ENCODE data around the gene LPAR3.

Gene LPAR3

DNA sequence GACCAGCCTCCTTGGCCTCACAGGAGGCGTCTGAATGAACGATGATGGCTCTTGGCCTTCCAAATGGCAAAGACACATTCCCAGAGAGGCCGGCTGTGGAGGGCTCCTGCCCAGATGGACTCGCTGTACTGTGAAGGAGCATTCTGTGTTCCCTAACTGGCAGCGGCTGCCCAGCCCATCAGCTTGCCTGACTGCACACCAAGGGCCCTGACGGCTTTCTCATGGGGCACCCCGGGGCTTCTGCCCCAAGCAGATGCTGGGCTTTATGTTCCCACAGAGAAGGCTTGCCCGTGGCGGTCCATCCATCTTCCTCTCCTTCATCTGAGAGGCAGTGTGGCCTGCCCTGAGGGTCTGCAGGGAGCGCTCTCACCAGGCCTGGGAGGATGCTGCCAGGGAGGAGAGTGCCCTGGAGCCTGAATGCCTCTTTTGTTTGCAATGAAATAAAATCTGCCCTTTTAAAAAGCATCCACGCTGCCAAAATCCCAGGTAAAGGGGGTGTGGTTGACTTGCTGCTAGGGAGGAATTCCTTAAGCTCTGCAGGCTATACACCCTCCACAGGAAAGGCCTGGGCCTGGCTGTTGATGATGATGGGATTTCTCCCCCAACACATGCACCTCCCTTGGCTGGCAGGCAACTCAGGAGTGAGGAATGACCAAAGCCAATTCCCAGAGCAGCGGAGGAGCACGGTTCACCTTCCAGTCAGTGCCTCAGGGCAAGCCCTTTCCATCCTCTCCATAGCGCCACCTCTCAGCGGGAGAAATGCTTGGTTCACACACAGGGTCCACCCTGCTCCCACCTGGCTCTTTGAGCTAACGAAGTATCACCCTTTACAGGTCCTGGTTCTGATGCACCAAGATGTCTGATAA, 118.1 kb downstream of the LPAR3 start:
- no peak for DNase-seq (ENCODE audit: low read depth, low spot score)

DNA sequence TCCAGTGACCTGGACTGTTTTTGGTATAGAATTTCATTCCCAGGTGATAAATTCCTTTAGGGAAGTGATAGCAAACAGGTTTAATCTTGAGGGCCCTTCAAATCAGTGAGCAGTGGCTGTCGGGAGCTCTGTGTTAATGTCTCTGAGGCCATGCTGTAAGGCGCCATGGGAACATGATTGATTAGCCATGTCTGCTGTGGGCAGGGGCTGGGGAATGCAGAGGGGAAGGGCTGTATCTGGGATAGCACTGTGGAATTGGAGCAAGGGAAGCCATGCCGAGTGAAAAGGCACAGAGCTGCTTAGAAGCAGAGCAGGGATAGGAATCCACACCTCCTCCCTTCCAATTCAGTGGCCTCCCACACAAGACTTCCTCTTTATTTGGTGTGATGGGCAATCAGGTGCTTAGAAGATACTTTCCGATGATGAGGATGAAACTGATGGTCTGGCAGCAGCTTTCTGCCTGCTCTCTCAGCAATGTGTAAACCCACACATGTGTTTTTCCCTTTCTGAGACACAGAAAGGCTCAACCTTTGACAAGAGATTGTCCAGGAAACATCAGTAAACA, 119.0 kb downstream of the LPAR3 start:
- no peak for DNase-seq (ENCODE audit: low read depth, low spot score)

DNA sequence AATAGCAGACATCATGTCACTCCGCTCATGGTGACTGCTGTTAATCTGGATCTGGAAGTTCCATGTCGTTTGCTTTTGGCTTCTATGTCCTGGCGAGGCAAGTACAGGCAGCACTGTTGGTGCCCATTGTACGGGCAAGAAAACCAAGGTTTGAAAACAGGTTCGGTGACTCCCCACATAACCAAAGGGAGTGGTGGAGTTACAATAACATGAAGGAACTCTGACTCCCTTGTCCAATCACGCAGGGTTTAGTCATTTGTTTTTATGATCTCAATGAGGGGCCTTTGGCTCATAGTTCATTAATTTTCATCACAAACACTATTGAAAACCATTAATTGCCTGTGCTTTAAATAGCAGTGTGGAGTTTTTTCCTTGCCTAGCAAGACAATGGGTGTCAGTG, 119.8 kb downstream of the LPAR3 start:
- DNase-seq (ENCODE audit: low read depth, low spot score), result no peak

DNA sequence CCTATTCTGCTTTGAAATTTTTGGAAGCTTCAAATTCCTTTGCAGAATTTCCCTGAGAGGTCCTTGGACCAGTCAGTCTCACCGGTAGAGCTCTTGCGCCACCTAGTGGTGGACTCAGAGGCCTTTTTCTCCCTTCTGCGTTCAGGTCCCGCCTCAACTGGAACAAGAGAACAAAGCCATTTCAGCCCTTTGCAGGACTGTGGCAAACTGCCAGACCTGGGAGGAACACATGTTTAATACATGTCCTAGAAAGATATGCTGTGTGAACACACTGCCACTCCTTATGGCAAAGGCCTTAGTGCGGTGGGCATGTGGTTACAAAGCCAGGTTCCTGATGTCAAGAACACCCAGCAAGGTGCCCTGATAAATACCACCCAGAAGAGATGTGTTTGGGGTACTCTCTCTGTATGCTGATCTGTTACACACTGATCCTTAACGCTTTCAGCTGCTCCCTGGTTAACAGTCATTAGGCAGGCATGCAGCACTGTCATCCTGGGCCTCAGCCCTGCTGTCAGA, 120.5 kb downstream of the LPAR3 start:
- peak; percentile 93 for DNase-seq (ENCODE audit: low read depth, low spot score)

DNA sequence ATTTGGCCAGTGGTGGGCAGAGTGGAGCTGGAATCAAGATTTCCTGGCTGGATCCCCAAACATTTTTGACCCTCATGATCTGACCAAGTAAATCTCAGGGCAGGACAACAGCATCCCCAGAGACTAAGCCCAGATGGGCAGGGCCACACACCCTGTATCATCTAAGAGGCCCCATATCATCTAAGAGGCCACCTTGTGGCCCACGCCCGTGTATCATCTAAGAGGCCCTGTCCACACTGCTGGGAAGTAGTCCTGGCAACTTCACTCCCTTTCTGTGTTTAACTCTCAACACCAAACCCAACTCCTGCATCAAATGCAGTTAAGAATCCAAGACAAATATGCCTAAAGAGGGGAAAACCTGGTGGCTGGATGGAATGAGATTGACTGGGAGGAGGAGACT, 121.1 kb downstream of the LPAR3 start:
- no peak for DNase-seq (ENCODE audit: low read depth, low spot score)

DNA sequence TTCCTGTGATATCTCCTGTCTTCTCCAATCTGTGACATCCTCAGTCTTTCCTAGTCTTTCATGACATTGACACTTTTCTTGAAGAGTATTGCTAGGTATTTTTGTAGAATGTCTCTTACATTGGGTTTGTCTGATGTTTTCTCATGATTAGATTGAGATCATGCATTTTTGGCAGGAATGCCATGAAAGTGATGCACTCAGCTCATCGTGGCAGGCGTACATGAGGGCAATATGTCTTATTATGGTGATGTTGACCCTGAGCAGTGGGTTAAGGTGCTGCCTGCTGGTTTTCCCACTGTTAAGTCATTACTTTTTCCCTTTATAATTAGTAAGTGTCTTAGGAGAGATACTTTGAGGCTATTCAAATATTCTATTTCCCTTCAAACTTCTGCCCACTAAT, 122.5 kb downstream of the LPAR3 start:
- DNase-seq (ENCODE audit: low read depth, low spot score), result no peak

DNA sequence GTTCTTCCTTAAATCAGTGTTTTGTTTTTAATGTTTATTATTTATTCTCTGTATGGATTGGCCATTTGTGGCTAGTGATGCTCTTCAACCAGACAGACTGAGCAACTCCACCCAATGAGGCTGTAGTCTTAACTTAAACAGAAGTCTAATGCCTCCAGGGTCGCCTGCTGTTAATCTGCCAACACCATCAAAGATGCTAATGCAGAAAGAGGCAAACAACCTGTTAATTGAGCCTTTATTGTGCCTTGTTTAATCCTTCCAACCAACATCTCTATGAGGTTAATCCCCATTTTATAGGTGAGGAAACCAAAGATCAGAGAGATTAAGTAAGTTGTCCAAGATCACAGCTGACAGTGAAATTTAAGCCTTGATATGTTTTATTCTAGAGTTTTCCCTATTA, 123.4 kb downstream of the LPAR3 start:
- no peak for DNase-seq (ENCODE audit: low read depth, low spot score)

DNA sequence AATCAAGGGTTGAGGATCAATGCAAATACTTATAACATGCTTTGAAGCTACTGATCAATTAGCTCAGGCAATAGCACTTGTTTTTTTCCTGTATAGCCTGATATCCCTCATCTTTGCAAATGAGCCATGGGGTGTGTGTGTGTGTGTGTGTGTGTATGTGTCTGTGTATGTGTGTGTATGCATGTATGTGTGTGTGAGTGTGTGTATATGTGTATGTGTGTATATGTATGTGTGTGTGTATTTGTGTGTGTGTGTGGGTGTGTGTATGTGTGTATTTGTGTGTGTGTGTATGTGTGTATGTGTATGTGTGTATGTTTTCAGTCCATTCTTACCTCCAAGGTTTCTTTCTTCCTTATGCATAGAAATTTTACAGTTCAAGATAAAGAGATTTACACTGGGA, 124.4 kb downstream of the LPAR3 start:
- no peak for DNase-seq (ENCODE audit: low read depth, low spot score)

DNA sequence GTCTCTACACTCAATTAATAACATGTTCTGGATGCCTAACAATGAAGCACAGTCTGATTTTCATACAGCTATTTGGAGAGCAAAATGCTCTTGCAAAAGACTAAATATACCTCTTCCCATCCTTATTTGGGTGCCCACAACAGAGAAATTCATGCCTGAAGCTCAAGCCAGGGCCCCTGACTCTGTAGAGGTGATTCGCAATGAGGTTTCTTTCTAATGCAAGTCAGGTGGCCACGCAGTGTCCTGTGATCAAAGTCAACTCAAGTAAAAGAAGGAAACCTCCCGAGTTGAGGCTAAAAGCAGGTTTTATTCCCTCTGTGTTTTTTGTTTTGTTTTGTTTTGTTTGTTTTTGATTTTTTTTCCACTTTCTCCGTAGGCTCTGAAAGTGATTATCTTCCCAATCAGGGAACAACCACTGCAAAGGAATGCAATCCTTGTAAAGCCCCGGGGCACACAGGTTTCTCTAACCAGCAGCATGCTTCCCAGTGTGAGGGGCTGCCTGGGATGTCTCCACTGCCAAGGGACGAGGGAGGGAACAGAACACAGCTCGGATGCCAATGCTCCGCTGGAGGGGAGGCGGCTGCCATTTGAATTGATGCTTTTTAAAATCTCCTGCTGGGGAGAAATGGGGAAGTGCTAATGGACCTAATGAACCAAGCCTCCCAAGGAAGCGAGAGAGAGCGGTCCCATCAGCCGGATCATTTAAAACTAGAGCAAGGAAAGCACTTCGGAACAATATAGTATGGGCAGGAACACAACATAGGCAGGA, 128.9 kb downstream of the LPAR3 start:
- peak; percentile 26 for DNase-seq (ENCODE audit: low read depth, low spot score)

DNA sequence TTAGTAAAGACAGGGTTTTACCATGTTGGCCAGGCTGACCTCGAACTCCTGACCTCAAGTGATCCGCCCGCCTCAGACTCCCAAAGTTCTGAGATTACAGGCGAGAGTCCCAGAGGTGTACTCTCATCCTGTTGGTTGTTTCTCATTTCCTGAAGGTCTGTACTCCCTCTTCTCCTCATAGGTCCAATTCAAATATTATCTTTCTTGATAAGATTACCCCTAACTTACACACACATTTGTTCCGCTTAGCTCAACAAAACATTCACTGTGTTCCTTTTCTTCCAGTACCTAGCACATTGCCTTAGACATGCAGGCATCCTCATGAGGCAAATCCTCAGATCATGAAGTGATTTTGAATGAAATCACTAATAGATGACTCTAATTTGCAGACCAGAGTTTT, 130.3 kb downstream of the LPAR3 start:
- no peak for DNase-seq (ENCODE audit: low read depth, low spot score)
